PC-9 (cell line): ENCODE measurements around the gene ZNF688.

ENCODE experiments used
- CTCF ChIP-seq: fragments of 200-600 bp; sonication (generic); conservative IDR thresholded peaks from 2 replicates; pipeline ENCODE4 v1.6.1; 2017; ENCODE audit warnings: mixed run types, antibody characterized with exemption, mild to moderate bottlenecking, moderate library complexity
- EZH2 ChIP-seq: fragments of 200-600 bp; sonication (generic); IDR thresholded peaks from 2 replicates; pipeline ENCODE4 v1.8.0; 2017; ENCODE audit warnings: antibody characterized with exemption, low read depth

GRCh38 chr16:30539000-30539964 is 32.2 kb downstream of the ZNF688 start:
- TF ChIP-seq CTCF (no peak), EZH2 (no peak)
